Activated CD4-positive, alpha-beta T cell treated with anti-CD3 and anti-CD28 coated beads, Interleukin-2, amount 50 U/mL, for 48 hours (primary cell): ENCODE results near the gene YWHAH.

Source experiments
- DNase-seq, 2 experiments: peaks; one replicate each; pipeline ENCODE4 v3.0.0-alpha.2; 2020

YWHAH gene

GRCh38 chr22:31983911-31984656 lies 39.7 kb downstream of the YWHAH start:
- DNase-seq: no peak

GRCh38 chr22:31987218-31987617 lies 42.9 kb downstream of the YWHAH start:
- DNase-seq: no peak

GRCh38 chr22:31991102-31991839 lies 46.9 kb downstream of the YWHAH start:
- DNase-seq: no peak

GRCh38 chr22:31995046-31995445 lies 50.7 kb downstream of the YWHAH start:
- DNase-seq: no peak

DNA sequence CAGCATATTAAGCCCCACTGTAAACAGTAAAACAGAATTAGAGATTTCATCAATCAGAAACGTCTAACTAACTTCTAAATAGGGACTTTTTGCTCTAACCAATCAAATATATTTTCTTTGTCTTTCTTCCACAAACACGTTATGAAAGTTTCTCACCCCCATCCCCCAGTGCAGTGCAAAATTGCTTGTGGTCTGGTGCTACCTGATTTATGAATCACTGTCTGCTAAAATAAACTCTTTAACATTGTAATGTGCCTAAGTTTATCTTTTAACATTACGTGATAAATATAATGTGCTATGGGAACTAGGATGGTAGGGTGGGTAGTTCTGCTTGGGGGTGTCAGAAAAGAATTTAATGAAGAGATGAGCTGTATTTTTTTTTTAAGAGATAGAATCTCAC lies 51.5 kb downstream of the YWHAH start:
- no peak for DNase-seq

GRCh38 chr22:31998784-31999385 lies 54.5 kb downstream of the YWHAH start:
- no peak for DNase-seq

GRCh38 chr22:32000181-32000580 lies 55.8 kb downstream of the YWHAH start:
- no peak for DNase-seq

DNA sequence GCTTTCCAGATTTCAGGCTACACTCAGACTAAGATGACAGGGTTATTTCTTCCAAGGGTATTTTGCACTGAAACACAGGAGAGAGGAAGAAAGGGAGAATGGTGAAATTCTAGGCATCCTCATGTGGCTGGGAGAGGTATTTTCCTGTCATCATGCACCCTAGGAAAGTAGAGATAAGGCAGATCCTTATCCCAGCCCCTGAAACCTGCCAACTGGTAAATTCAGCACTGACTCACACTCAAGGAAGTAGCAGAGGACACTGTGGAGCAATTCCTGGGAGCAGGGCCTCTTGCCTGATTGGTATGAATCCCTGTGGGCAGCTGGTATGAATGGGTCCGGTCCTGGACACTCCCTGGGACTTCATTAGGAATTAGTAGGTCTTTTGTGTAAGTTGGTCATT lies 61.1 kb downstream of the YWHAH start:
- DNase-seq: no peak
